Coronary artery (tissue), 2 donors: ENCODE data around the gene PPP2R5D.

Experiments used
- DNase-seq: peaks from one replicate; pipeline ENCODE4 v3.0.0-alpha.2; 2017; ENCODE audit warnings: low spot score
- H3K27ac ChIP-seq, 2 donors: fragments of 200-600 bp; sonication (generic); one replicate each; pipeline ENCODE4 v1.5.1; 2016 to 2019
- H3K4me3 ChIP-seq: fragments of 200-600 bp; sonication (generic); 2 replicates; pipeline ENCODE4 v1.5.1; 2016; ENCODE audit warnings: mild to moderate bottlenecking, moderate library complexity
- TF ChIP-seq, protein P1 (sequence below): fragments of 200-600 bp; sonication (generic); IDR thresholded peaks from one replicate; pipeline ENCODE4 v1.5.1; 2019; ENCODE audit warnings: antibody characterized with exemption

PPP2R5D gene

GRCh38 chr6:43026365-43026764 lies 42.0 kb downstream of the PPP2R5D start:
- no peak overlapping the region for H3K4me3 ChIP-seq
- no peak overlapping the region for H3K27ac ChIP-seq
- TF ChIP-seq, protein P1, sequence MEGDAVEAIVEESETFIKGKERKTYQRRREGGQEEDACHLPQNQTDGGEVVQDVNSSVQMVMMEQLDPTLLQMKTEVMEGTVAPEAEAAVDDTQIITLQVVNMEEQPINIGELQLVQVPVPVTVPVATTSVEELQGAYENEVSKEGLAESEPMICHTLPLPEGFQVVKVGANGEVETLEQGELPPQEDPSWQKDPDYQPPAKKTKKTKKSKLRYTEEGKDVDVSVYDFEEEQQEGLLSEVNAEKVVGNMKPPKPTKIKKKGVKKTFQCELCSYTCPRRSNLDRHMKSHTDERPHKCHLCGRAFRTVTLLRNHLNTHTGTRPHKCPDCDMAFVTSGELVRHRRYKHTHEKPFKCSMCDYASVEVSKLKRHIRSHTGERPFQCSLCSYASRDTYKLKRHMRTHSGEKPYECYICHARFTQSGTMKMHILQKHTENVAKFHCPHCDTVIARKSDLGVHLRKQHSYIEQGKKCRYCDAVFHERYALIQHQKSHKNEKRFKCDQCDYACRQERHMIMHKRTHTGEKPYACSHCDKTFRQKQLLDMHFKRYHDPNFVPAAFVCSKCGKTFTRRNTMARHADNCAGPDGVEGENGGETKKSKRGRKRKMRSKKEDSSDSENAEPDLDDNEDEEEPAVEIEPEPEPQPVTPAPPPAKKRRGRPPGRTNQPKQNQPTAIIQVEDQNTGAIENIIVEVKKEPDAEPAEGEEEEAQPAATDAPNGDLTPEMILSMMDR = no peak
- no peak for DNase-seq

GRCh38 chr6:43029120-43029519 lies 44.8 kb downstream of the PPP2R5D start:
- no peak for DNase-seq
- no peak overlapping the region for H3K27ac ChIP-seq
- TF ChIP-seq, protein P1 = no peak
- no peak overlapping the region for H3K4me3 ChIP-seq

DNA sequence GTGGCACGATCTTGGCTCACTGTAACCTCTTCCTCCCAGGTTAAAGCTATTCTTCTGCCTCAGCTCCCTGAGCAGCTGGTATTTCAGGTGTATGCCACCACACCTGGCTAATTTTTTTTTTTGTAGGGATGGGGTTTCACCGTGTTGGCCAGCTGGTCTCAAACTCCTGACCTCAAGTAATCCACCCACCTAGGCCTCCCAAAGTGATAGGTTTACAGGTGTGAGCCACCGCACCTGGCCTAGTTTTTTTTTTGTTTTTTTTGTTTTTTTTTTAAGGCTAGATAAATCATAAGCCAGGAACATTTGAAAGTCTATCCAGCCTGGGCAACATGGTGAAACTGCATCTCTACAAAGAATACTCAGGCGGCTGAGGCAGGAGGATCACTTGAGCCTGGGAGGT lies 48.0 kb downstream of the PPP2R5D start:
- no peak for DNase-seq
- H3K27ac ChIP-seq = no peak overlapping the region
- H3K4me3 ChIP-seq = no peak overlapping the region
- TF ChIP-seq, protein P1 = no peak

- no peak overlapping the region for H3K27ac ChIP-seq
- no peak overlapping the region for H3K4me3 ChIP-seq
- TF ChIP-seq, protein P1 = no peak
- DNase-seq = no peak
Measured at GRCh38 chr6:43033496-43034189, 49.3 kb downstream of the PPP2R5D start.

DNA sequence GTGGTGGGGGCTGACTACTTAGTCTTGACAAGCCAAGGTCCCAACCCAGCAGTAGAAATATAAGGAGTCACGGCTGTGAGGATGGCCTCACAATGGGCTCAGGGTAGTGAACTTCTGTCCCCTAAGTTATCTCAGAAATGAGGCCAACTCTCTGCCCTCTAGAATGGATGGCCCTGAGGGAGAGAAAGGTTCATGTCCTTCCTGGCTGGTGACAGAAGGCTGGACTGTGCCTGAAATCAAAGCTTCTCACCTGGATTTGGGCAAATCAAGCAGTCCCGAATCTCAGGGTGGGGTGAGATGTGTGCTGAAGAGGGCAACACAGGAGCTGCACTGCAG lies 49.8 kb downstream of the PPP2R5D start:
- DNase-seq = no peak
- TF ChIP-seq, protein P1 = no peak
- H3K27ac ChIP-seq = no peak overlapping the region
- H3K4me3 ChIP-seq = no peak overlapping the region

DNA sequence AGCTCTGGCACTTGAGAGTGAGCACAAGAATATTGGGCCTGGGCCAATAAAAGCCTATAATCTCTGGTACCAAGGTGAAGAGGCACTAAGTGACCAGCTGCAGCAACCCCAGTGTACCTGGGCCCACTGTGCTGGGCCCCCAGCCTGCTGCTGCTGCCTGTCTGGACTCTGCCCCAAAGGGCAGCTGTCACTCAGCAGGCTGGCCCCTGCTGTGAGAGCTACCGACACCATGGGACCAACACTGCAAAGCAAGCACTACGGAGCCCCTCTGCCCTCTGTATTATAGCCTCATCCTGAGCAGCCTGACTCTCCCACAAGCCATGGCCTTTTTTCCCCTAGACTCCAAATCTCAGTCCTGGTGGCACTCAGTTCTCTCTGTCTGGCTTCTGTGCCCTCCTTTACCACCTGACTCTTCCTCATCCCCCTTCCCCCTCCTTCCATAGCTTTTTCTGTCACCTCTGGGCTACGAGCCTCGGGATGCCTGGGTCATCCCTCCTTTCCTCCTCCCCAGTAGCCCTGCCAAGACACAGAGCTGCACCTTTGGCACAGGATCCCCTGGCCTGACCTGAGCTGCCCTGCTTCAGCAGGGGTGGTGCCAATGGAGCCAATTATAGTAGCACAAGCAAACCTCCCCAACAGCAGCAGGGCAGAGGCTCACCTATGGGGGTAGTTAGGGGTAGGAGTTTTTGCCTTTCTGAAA lies 51.3 kb downstream of the PPP2R5D start:
- TF ChIP-seq, protein P1 = no peak
- no peak for DNase-seq
- Histone ChIP-seq H3K27ac (no peak overlapping the region), H3K4me3 (no peak overlapping the region)

DNA sequence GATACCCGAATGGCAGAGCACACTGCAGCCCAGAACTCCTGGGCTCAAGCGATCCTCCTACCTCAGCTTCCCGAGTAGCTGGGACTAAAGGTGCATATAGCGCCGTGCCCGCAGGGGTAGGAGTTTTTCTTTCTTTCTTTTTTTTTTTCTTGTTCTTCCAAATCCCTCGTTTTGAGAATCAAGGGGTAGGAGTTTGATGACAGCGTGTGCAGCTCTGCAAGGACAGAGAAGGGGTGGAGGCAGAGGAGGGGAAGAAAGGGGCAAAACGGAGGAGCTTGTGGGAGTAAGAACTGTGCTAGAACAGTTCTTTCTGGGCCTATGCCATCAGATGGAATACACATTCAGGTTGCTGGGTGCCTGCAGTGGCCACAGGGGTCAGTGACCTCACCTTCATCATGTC lies 52.3 kb downstream of the PPP2R5D start:
- Histone ChIP-seq H3K27ac (no peak overlapping the region), H3K4me3 (no peak overlapping the region)
- TF ChIP-seq, protein P1 = no peak
- no peak for DNase-seq
